ENCODE data around the gene USP16.

The USP16 gene

DNA sequence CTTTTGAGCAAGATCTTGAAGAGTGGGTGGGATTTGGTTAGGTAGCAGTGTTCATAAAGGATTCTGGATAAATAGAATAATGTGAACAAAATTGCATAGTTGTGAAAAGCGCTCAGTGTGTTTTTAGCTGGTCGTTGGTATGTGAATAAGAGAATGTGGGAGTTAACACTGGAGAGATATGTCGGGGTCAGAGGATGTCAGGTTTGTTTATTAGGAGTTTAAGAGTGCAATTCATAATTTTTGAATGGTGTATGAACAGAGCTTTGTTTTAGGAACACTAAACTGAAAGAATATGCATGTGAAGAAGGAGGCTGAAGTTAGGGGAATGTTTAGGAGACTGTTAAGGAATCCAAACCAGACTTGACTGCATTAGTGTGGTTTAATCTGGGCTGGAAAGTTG, 9.4 kb downstream of the USP16 start:
- no peaks in the 10 kb centered on the region for H3K27me3 ChIP-seq (ENCODE audit: insufficient read depth, poor library complexity, severe bottlenecking)
- DNase-seq (ENCODE audit: low read depth in 1 of 2, low spot score in 1 of 2), result no peak
- TF ChIP-seq SPI1 (IDR thresholded peaks at IDR 0.05; ENCODE audit: borderline replicate concordance, low read depth), result no peak
- TF ChIP-seq REST (IDR thresholded peaks at IDR 0.05; ENCODE audit: insufficient replicate concordance, low read depth), result no peak
- no peak for TF ChIP-seq POLR2AphosphoS5 (IDR thresholded peaks at IDR 0.05; ENCODE audit: low read depth)
- no peak for TF ChIP-seq GABPA (IDR thresholded peaks at IDR 0.05; ENCODE audit: low read depth)
- no peak for TF ChIP-seq CTCF (IDR thresholded peaks at IDR 0.05; ENCODE audit: insufficient read depth, low read length)

DNA sequence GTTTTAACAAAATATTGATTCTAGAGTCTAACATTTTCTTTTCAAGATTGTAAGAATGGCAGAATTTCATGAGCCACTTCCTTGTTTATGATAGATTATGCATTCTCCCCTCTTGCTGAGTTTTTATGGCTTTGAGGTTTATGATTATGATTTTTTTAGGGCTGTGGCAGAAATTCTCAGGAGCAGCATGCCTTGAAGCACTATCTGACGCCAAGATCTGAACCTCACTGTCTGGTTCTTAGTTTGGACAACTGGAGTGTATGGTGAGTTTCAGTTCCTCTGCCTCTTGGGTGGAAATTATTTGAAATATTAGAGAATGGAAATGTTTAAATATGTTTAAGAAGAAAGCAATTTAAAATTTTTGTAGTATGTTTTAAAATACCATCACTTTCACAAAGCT, 10.2 kb downstream of the USP16 start:
- DNase-seq (ENCODE audit: low read depth in 1 of 2, low spot score in 1 of 2), result no peak
- Histone ChIP-seq H3K27me3 (ENCODE audit: insufficient read depth, poor library complexity, severe bottlenecking) (no peaks in the 10 kb centered on the region), H3K27ac (replicated peaks) (no peak overlapping the region), H3K4me3 (replicated peaks; ENCODE audit: insufficient read depth, low read length) (no peak overlapping the region)
- no peak for TF ChIP-seq REST (IDR thresholded peaks at IDR 0.05; ENCODE audit: insufficient replicate concordance, low read depth)
- TF ChIP-seq CTCF (IDR thresholded peaks at IDR 0.05; ENCODE audit: insufficient read depth, low read length), result no peak
- TF ChIP-seq SPI1 (IDR thresholded peaks at IDR 0.05; ENCODE audit: borderline replicate concordance, low read depth), result no peak
- TF ChIP-seq POLR2AphosphoS5 (IDR thresholded peaks at IDR 0.05; ENCODE audit: low read depth), result no peak
- no peak for TF ChIP-seq GABPA (IDR thresholded peaks at IDR 0.05; ENCODE audit: low read depth)

More for the DNA sequence above, 9.4 kb downstream of the USP16 start:
- H3K27ac ChIP-seq (replicated peaks), result no peak overlapping the region
- H3K4me3 ChIP-seq (replicated peaks; ENCODE audit: insufficient read depth, low read length), result no peak overlapping the region

GRCh38 chr21:29052224-29052623, 27.8 kb downstream of the USP16 start:
- no peaks in the 10 kb centered on the region for H3K27me3 ChIP-seq (ENCODE audit: insufficient read depth, poor library complexity, severe bottlenecking)
- no peak overlapping the region for H3K4me3 ChIP-seq (replicated peaks; ENCODE audit: insufficient read depth, low read length)
- no peak overlapping the region for H3K27ac ChIP-seq (replicated peaks)
- TF ChIP-seq CTCF (IDR thresholded peaks at IDR 0.05; ENCODE audit: insufficient read depth, low read length) (no peak), SPI1 (IDR thresholded peaks at IDR 0.05; ENCODE audit: borderline replicate concordance, low read depth) (no peak), GABPA (IDR thresholded peaks at IDR 0.05; ENCODE audit: low read depth) (no peak), POLR2AphosphoS5 (IDR thresholded peaks at IDR 0.05; ENCODE audit: low read depth) (no peak), REST (IDR thresholded peaks at IDR 0.05; ENCODE audit: insufficient replicate concordance, low read depth) (no peak)
- DNase-seq (ENCODE audit: low read depth in 1 of 2, low spot score in 1 of 2), result no peak

Data from HL-60 (cell line).